MM.1S (cell line): ENCODE measurements around the gene GORAB.

Experiments
- CTCF ChIP-seq: fragments of 300-600 bp; sonication (generic); IDR thresholded peaks from 2 replicates; pipeline ENCODE4 v1.5.1; 2016; ENCODE audit warnings: antibody characterized with exemption, low read length, mixed read lengths
- EZH2phosphoT487 ChIP-seq: fragments of 300-600 bp; sonication (generic); IDR thresholded peaks from 2 replicates; pipeline ENCODE4 v1.6.1; 2018; ENCODE audit warnings: antibody characterized with exemption, low read length

- TF ChIP-seq CTCF (no peak), EZH2phosphoT487 (no peak)
These were observed 33.1 kb upstream of the GORAB start for GRCh38 chr1:170498876-170499275.
